Measurements from ENCODE around the gene SRSF6. TPM values are rescaled to one million over a fixed set of nuclear protein-coding genes. Genes with fewer than 3 reads are reported as not detected.

Gene SRSF6
- total and polyA plus RNA-seq, 2 of the 4 experiments (the other 2 are of a cell fraction) = 72.4 to 134 TPM

- Histone ChIP-seq H3K4me3 (ENCODE audit: insufficient read depth, low read depth, low read length) (no peak overlapping the region), H2BK120ac (ENCODE audit: low read depth, low read length) (no peak overlapping the region; the same call in 1 of the 2 replicates), H3K9me3 (ENCODE audit: control insufficient read depth, insufficient read depth, low read length) (no peaks in the 10 kb centered on the region; the same call in 1 of the 2 replicates), H4K20me1 (ENCODE audit: insufficient read depth, low read length) (no peaks in the 10 kb centered on the region), H3K4me2 (ENCODE audit: low read depth, low read length) (no peak overlapping the region), H2AK9ac (replicated peaks; ENCODE audit: low read depth, low read length, poor library complexity) (no peak overlapping the region), H3K14ac (replicated peaks; ENCODE audit: low read depth, low read length) (no peak overlapping the region), H3K9ac (ENCODE audit: low read depth, low read length) (no peak overlapping the region), H4K8ac (ENCODE audit: low read depth in 2 of 2, low read length in 2 of 2) (no peak overlapping the region; a peak in 1 of 4 replicates), H3K23ac (ENCODE audit: low read depth, low read length) (no peak overlapping the region), H2BK20ac (ENCODE audit: low read depth, low read length) (no peak overlapping the region), H3K4ac (ENCODE audit: low read depth, low read length) (no peak overlapping the region), H2BK15ac (ENCODE audit: low read depth, low read length) (no peak overlapping the region), H2AK5ac (ENCODE audit: low read depth, low read length) (no peak overlapping the region), H3K27ac (ENCODE audit: insufficient read depth, low read length) (no peak overlapping the region), H2BK5ac (ENCODE audit: low read depth, low read length, poor library complexity, severe bottlenecking) (no peak overlapping the region), H3K4me1 (ENCODE audit: control insufficient read depth, insufficient read depth, low read length) (peaks cover 1% of the 10 kb centered on the region; the same call in 1 of the 2 replicates), H4K5ac (ENCODE audit: low read depth, low read length) (no peak overlapping the region), H3K18ac (ENCODE audit: low read depth, low read length) (no peak overlapping the region), H3K9me1 (ENCODE audit: insufficient read depth, low read length) (no peaks in the 10 kb centered on the region), H2AFZ (replicated peaks; ENCODE audit: low read length, poor library complexity) (no peak overlapping the region), H3K27me3 (ENCODE audit: control insufficient read depth, insufficient read depth, low read length) (peaks cover 6% of the 10 kb centered on the region), H3K56ac (ENCODE audit: extremely low read depth, insufficient read depth, low read length) (no peak overlapping the region), H3K36me3 (ENCODE audit: control insufficient read depth, insufficient read depth, low read length) (no peaks in the 10 kb centered on the region), H4K91ac (ENCODE audit: insufficient read depth, low read depth, low read length) (no peak overlapping the region), H3K79me1 (ENCODE audit: low read depth in 1 of 2, low read length in 2 of 2) (no peaks in the 10 kb centered on the region)
- no TSS peak for BruUV-seq (replicated peaks)
- in situ Hi-C loops (cut with MboI; ENCODE audit: low sequenced_read_pairs) (no loop called here), intact Hi-C loops (cut with micrococcal nuclease) (no loop called here), dilution Hi-C loops (cut with HindIII; ENCODE audit: low sequenced_read_pairs, unreplicated experiment) (no loop called here)
- ChIA-PET CTCF (no interaction called here), POLR2A (ENCODE audit: unreplicated experiment) (no interaction called here)
- no CpG with 5 or more reads among the region's 3 CpGs for WGBS, 2 experiments (ENCODE audit: extremely low coverage in 2 of 2, insufficient read length in 1 of 2)
- peak; percentile 17; the same call in 1 of the 2 replicates for ATAC-seq (ENCODE audit: low read depth)
- peak; percentile 17 for DNase-seq
- TF ChIP-seq RFX5 (IDR thresholded peaks at IDR 0.05; ENCODE audit: low read depth, low read length) (no peak), ELK1 (IDR thresholded peaks at IDR 0.05; ENCODE audit: borderline replicate concordance, low read depth, low read length) (no peak), MAZ (IDR thresholded peaks at IDR 0.05; ENCODE audit: borderline replicate concordance, low read depth, low read length) (no peak)
Observed at GRCh38 chr20:43492101-43492500, 34.4 kb downstream of the SRSF6 start.
